WTC11 (cell line): Measurements from ENCODE around the gene C17orf67. TPM values are rescaled to one million over a fixed set of nuclear protein-coding genes. Genes with fewer than 3 reads are reported as not detected.

Experiments
- ATAC-seq: fragments of 200-7000 bp; cut with Tn5 transposase; 2 replicates; pipeline ENCODE4 v1.10.0; 2021; ENCODE audit warnings: mild to moderate bottlenecking, moderate library complexity
- CTCF ChIA-PET: fragments of 300-600 bp; sonication (Branson Sonifier 250); formaldehyde crosslinking; loops from one replicate; lab custom pipeline; 2021; ENCODE audit warnings: antibody characterized with exemption; lab: Charles Lee
- POLR2A ChIA-PET: fragments of 350-600 bp; sonication (Branson Sonifier 250); formaldehyde crosslinking; loops from one replicate; lab custom pipeline; 2021; ENCODE audit warnings: antibody characterized with exemption; lab: Charles Lee
- DNase-seq: peaks from one replicate; pipeline ENCODE4 v3.0.0; 2021; ENCODE audit warnings: low spot score
- H3K27ac Mint-ChIP-seq: 2 replicates; pipeline ENCODE4 v1.8.0; 2021; ENCODE audit warnings: mixed read lengths
- H3K27me3 Mint-ChIP-seq: 2 replicates; pipeline ENCODE4 v1.8.0; 2021; ENCODE audit warnings: low read depth, mild to moderate bottlenecking, moderate library complexity, mixed read lengths
- H3K36me3 Mint-ChIP-seq: 2 replicates; pipeline ENCODE4 v1.8.0; 2021; ENCODE audit warnings: mixed read lengths
- H3K4me1 Mint-ChIP-seq: 2 replicates; pipeline ENCODE4 v1.8.0; 2022; ENCODE audit warnings: mixed read lengths
- H3K4me3 Mint-ChIP-seq: 2 replicates; pipeline ENCODE4 v1.8.0; 2021; ENCODE audit warnings: mild to moderate bottlenecking, moderate library complexity, mixed read lengths
- H3K9me3 Mint-ChIP-seq: 2 replicates; pipeline ENCODE4 v1.8.0; 2021; ENCODE audit warnings: mixed read lengths
- AR ChIP-seq: fragments of 250-450 bp; sonication (Bioruptor Pico); IDR thresholded peaks from 2 replicates; pipeline ENCODE4 v1.9.0; 2021; ENCODE audit warnings: mild to moderate bottlenecking
- ARID4B ChIP-seq: sonication (generic); formaldehyde crosslinking; IDR thresholded peaks from 2 replicates; pipeline ENCODE4 v1.8.0; 2023; ENCODE audit warnings: missing genetic modification reagents, mild to moderate bottlenecking, borderline replicate concordance
- ATF2 ChIP-seq: sonication (generic); formaldehyde crosslinking; IDR thresholded peaks from 2 replicates; pipeline ENCODE4 v1.8.1; 2022; ENCODE audit warnings: low read depth, missing genetic modification reagents, borderline replicate concordance
- ATF3 ChIP-seq: sonication (generic); formaldehyde crosslinking; conservative IDR thresholded peaks from 2 replicates; pipeline ENCODE4 v1.8.1; 2022; ENCODE audit warnings: mild to moderate bottlenecking, missing genetic modification reagents
- CTCF ChIP-seq: fragments of 200-600 bp; IDR thresholded peaks from 2 replicates; pipeline ENCODE4 v1.8.0; 2022; ENCODE audit warnings: antibody characterized with exemption
- FOXJ3 ChIP-seq: sonication (generic); formaldehyde crosslinking; IDR thresholded peaks from 2 replicates; pipeline ENCODE4 v1.9.0; 2021; ENCODE audit warnings: missing genetic modification reagents, mild to moderate bottlenecking, borderline replicate concordance
- GABPB1 ChIP-seq: sonication (generic); formaldehyde crosslinking; IDR thresholded peaks from 2 replicates; pipeline ENCODE4 v1.8.1; 2023; ENCODE audit warnings: mild to moderate bottlenecking, missing genetic modification reagents
- GTF2I ChIP-seq: fragments of 250-450 bp; sonication (Bioruptor Pico); conservative IDR thresholded peaks from 2 replicates; pipeline ENCODE4 v1.4.0; 2021; ENCODE audit warnings: mild to moderate bottlenecking
- MYBL2 ChIP-seq: sonication (generic); formaldehyde crosslinking; IDR thresholded peaks from 2 replicates; pipeline ENCODE4 v1.8.1; 2023; ENCODE audit warnings: mild to moderate bottlenecking, moderate library complexity, missing genetic modification reagents
- NFE2L1 ChIP-seq: sonication (generic); formaldehyde crosslinking; IDR thresholded peaks from 2 replicates; pipeline ENCODE4 v1.8.1; 2023; ENCODE audit warnings: missing genetic modification reagents
- NFYB ChIP-seq: sonication (generic); formaldehyde crosslinking; conservative IDR thresholded peaks from 2 replicates; pipeline ENCODE4 v1.8.0; 2022; ENCODE audit warnings: low read depth, missing genetic modification reagents
- NR3C1 ChIP-seq: sonication (generic); formaldehyde crosslinking; conservative IDR thresholded peaks from 2 replicates; pipeline ENCODE4 v1.8.1; 2023; ENCODE audit warnings: low read depth, mild to moderate bottlenecking, missing genetic modification reagents
- OVOL2 ChIP-seq: fragments of 250-450 bp; sonication (Bioruptor Pico); IDR thresholded peaks from 2 replicates; pipeline ENCODE4 v1.9.0; 2021; ENCODE audit warnings: mild to moderate bottlenecking, borderline replicate concordance
- RORB ChIP-seq: fragments of 250-450 bp; sonication (Bioruptor Pico); IDR thresholded peaks from 2 replicates; pipeline ENCODE4 v1.9.0; 2021; ENCODE audit warnings: mild to moderate bottlenecking
- ZNF138 ChIP-seq: sonication (generic); formaldehyde crosslinking; conservative IDR thresholded peaks from 2 replicates; pipeline ENCODE4 v1.8.1; 2022; ENCODE audit warnings: mild to moderate bottlenecking, moderate library complexity, missing genetic modification reagents
- ZNF219 ChIP-seq: sonication (generic); formaldehyde crosslinking; IDR thresholded peaks from 2 replicates; pipeline ENCODE4 v1.8.0; 2023; ENCODE audit warnings: missing genetic modification reagents, mild to moderate bottlenecking, borderline replicate concordance
- ZNF317 ChIP-seq: sonication (generic); formaldehyde crosslinking; IDR thresholded peaks from 2 replicates; pipeline ENCODE4 v1.8.1; 2023; ENCODE audit warnings: low read depth, mild to moderate bottlenecking, moderate library complexity, missing genetic modification reagents, borderline replicate concordance
- ZNF512 ChIP-seq: sonication (generic); formaldehyde crosslinking; IDR thresholded peaks from 2 replicates; pipeline ENCODE4 v1.8.1; 2022; ENCODE audit warnings: missing genetic modification reagents, borderline replicate concordance
- ZNF532 ChIP-seq: fragments of 250-450 bp; sonication (Bioruptor Pico); IDR thresholded peaks from 2 replicates; pipeline ENCODE4 v1.9.0; 2021; ENCODE audit warnings: mild to moderate bottlenecking, borderline replicate concordance
- total RNA-seq: library from RNA; stranded (reverse); gene quantifications from 3 replicates; pipeline ENCODE4 v1.2.3, GENCODE V29; 2021

Gene C17orf67
- total RNA-seq, 1 experiment from 2014 or later: 3.3 TPM

- H3K27me3 Mint-ChIP-seq: no peaks in the 10 kb centered on the region
- no peaks in the 10 kb centered on the region for H3K4me1 Mint-ChIP-seq
- H3K9me3 Mint-ChIP-seq: no peaks in the 10 kb centered on the region
- DNase-seq (no peak), ATAC-seq (no peak)
- H3K36me3 Mint-ChIP-seq: 0 out of 2 replicates have a peak, but pooled peaks cover 3% of the 10 kb centered on the region
- POLR2A ChIA-PET: no interaction called here
- no peak overlapping the region for H3K27ac Mint-ChIP-seq
- CTCF ChIA-PET: interaction anchor here (0.9 kb wide), 1 partner anchor 12 kb away, joined by 3 read pairs; no protein-coding TSS in a partner anchor
- H3K4me3 Mint-ChIP-seq: no peak overlapping the region
- no peak for TF ChIP-seq NFE2L1 (CRISPR knock-in tag)
- TF ChIP-seq ZNF512 (CRISPR knock-in tag): no peak
- TF ChIP-seq ZNF532 (CRISPR knock-in tag): no peak
- no peak for TF ChIP-seq OVOL2 (CRISPR knock-in tag)
- no peak for TF ChIP-seq NR3C1
- TF ChIP-seq NFYB (CRISPR knock-in tag): no peak
- no peak for TF ChIP-seq MYBL2
- TF ChIP-seq FOXJ3 (CRISPR knock-in tag): no peak
- no peak for TF ChIP-seq ZNF317 (CRISPR knock-in tag)
- TF ChIP-seq ATF3 (CRISPR knock-in tag): no peak
- TF ChIP-seq RORB: no peak
- TF ChIP-seq ZNF138 (CRISPR knock-in tag): no peak
- no peak for TF ChIP-seq GABPB1 (CRISPR knock-in tag)
- no peak for TF ChIP-seq CTCF
- no peak for TF ChIP-seq ATF2
- no peak for TF ChIP-seq ARID4B (CRISPR knock-in tag)
- TF ChIP-seq ZNF219 (CRISPR knock-in tag): no peak
- TF ChIP-seq AR (CRISPR knock-in tag): no peak
- no peak for TF ChIP-seq GTF2I (CRISPR knock-in tag)
Measured at GRCh38 chr17:56807723-56808122, 26.0 kb downstream of the C17orf67 start.
